CD4-positive, alpha-beta T cell treated with Interferon alpha-2 for 1 hour (primary cell): ENCODE measurements around the gene ITPKA.

Experiments used
- DNase-seq, 2 donors: peaks; one replicate each; pipeline ENCODE4 v3.0.0-alpha.2; 2020 to 2022

ITPKA gene

DNA sequence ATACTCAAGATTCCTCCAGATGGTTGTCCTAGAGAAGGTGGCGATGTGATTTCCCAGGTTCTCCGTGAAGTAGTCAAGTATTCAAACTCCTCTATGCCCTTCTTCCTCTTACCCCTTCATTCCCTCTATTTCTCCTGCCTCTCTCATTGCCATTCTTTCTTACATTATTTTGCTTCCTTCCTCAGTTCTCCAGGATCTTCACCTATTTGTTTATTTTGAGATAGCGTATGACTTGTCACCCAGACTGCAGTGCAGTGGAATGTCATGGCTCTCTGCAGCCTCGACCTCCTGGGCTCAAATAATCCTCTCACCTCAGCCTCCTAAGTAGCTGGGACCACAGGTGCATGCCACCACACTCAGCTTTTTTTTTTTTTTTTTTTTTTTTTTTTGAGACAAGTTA lies 1.8 kb upstream of the ITPKA start:
- DNase-seq, result no peak

DNA sequence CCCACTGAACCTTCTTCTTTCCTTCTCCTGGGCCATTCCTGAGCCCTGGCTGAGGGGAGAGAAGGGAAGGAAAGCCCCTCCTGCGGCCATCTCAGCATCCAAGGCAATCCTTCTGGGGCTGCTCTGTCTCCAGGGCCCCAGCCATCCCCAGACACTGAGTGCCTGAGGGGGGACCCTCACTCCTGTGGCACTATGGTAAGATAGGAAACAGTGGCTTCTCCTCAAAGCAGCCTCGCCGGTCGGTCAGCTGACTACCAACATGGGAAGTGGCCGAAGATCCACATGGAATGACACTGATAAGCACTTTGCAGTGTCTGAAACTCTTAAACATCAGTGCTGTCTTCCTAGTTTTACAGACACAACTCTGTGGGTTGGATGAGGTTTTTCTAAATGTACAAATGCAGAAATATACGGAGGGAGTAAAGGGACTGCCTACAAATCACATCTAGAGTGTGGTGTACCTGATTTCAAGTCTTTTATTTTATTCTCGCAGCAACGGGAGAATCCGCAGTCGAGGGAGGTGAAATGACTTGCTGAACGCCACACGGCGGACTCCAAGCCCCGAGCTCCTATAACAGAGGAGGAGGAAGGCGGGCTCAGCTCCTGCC lies 973 bp upstream of the ITPKA start:
- no peak for DNase-seq

DNA sequence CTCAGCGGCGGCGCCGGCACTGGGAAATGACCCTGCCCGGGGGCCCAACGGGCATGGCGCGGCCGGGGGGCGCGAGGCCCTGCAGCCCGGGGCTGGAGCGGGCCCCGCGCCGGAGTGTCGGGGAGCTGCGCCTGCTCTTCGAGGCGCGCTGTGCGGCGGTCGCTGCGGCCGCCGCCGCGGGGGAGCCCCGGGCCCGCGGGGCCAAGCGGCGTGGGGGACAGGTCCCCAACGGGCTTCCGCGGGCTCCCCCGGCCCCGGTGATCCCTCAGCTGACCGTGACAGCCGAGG lies 172 bp downstream of the ITPKA start:
- DNase-seq, result no peak

DNA sequence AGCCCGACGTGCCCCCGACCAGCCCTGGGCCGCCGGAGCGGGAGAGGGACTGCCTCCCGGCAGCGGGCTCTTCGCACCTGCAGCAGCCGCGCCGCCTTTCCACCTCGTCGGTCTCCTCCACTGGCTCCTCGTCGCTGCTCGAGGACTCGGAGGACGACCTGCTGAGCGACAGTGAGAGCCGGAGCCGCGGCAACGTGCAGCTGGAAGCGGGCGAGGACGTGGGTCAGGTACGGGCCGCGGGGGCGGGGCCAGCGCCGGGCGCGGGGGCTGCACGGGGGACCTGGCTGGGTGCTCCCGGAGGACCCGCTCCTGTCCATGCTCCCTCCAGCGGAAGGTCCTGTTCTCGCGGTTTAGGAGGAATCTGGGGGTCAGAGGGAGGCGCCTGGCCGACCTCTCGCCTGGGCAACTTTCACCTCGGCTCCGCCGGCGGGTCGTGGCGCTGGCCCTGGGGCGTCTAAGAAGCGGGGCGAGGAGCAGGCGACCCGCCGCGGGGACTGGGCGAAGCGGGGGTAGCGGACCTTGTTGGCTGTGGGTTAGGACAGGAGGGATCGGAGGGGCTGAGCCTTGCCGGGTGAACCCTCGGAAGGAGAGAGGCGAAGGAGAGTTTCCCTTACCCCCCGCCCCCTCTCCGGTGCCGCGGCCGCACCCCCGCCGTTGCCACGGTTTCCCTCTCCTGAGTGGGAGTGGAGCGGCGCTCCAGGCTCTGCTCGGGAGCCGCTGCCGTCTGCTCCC lies 682 bp downstream of the ITPKA start:
- peak in 1 of 2 donors; percentile 32 for DNase-seq

DNA sequence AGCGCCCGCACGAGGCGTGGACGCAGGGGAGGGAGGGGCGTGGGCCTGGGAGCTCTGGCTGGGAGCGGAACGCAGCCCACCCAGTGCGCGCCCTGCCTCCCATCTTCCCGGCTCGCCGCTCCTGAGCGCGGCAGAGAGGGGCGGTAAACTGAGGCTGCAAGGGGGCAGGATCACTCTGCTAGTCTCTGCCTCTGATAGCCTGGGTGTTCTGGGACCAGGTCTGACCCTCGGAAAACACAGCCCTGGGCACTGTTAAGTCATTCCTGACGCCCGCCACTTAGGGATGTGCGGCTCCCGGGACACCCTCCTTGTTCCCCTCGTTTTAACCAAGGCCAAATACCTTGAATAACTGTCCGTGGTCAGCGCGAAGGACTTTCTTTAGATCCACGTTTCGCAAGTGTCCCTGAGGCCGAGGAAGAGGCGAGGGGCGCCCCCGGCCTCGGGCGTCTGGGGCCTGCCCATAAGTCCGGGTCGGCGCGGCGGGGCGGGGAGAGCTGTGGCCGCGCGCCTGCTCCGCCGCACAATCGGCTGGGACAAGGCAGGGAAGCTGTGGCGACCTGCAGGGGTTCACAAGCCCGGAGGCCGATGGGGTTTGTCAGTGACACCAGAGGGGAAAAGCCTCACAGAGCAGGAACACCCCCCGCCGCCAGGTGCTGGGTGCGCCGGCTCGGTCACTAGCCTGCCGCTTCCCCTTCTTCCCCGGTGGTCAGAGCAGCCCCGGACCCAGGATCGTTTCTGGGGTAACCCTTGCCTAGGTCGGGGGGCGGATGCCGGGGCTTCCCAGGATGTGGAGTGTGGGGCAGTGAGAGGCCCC lies 1.5 kb downstream of the ITPKA start:
- peak in 1 of 2 donors; percentile 37 for DNase-seq

GRCh38 chr15:41495736-41496599 lies 2.3 kb downstream of the ITPKA start:
- no peak for DNase-seq

- no peak for DNase-seq
These were observed 5.0 kb downstream of the ITPKA start for GRCh38 chr15:41498657-41499056.

- DNase-seq, result no peak
These were observed 5.6 kb downstream of the ITPKA start for GRCh38 chr15:41499109-41499851.

DNA sequence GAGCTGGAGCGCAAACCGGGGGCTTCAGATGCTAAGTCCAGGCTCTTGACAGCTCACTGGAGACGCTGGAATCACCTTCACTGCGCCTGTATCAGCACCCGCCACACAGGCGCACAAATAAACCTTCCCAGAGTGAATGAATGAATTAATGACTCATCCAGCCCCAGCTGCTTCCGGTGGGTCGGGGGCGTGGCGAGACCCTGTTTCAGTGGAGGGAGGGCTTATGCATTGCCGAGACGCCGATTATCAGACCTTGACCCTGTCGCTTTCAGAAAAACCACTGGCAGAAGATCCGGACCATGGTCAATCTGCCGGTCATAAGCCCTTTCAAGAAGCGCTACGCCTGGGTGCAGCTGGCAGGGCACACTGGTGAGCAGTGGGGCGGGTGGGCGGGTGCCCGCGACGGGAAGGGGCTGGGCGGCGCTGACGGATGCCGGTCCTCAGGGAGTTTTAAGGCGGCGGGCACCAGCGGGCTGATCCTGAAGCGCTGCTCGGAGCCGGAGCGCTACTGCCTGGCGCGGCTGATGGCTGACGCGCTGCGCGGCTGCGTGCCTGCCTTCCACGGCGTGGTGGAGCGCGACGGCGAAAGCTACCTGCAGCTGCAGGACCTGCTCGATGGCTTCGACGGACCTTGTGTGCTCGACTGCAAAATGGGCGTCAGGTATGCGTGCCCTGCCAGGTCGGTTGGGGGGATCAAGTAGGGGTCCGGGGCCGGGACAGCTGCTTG lies 7.7 kb downstream of the ITPKA start:
- DNase-seq, result peak in 1 of 2 donors; percentile 32

DNA sequence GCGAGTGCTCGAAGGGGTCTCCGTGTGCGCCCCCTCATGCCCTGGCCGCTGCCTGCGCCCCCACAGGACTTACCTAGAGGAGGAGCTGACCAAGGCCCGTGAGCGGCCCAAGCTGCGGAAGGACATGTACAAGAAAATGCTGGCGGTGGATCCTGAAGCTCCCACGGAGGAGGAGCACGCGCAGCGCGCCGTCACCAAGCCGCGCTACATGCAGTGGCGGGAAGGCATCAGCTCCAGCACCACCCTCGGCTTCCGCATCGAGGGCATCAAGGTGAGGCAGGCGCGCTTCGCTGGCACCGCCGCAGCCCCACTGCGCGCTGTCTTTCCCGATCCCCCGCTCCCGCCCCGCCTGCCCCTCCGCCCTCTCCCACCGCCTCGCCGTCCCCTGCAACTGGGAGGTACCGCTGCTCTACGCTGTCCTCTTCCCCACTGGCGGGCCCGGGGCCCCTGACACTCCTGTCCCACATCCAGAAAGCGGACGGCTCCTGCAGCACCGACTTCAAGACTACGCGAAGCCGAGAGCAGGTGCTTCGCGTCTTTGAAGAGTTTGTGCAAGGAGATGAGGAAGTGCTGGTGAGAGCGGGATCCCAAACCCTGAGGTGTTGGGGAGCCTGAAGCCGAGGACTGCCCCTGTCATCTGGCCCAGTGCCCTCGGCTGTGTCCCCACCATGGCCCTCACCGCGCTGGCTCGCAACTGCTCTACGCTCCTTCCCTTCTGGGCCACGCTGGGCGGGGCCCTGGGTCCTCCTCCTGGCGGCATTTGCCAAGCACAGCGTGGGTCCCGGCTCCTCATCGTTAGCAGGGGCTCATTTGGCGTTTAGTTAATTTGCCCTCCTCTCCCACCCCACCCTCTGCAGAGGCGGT lies 8.5 kb downstream of the ITPKA start:
- DNase-seq, result peak in 1 of 2 donors; percentile 42

- DNase-seq, result no peak
These were observed 9.4 kb downstream of the ITPKA start for GRCh38 chr15:41502795-41503668.

DNA sequence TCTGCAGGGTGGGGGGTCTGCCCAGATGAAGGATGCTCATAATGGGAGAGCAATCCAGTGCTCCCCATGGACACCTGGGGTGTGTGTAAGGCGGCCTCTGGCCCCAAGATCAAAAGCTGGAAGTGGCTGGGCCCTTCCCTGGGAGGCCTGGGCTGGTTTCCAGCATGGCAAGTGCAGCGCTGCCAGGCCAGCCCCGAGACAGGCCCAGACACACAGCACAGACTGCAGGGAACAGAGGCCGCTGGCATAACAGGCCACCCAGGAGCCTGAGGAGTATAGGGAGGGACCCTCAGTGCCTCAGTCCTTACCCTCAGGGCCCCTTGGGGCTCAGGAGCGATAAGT lies 10.0 kb downstream of the ITPKA start:
- no peak for DNase-seq

GRCh38 chr15:41504751-41505492 lies 11.2 kb downstream of the ITPKA start:
- DNase-seq, result no peak

DNA sequence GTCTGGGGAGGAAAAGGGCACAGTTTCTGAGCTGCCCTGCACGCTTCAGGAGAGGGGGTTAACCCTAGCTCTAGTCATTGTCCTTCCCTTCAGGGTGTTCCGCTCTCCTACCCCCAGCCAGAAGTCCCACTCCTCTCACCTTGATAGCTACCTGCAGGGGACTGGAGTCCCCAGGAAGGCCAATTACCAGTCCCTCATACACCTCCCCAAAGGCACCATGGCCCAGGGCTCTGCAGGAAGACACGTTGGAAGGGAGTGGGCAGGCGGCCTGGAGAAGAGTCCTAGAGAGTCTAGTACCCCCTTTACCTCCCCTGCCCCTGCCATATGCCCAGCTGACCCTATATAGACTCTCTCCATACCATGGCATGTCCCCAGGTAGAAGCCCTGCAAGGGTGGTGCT lies 12.1 kb downstream of the ITPKA start:
- no peak for DNase-seq

DNA sequence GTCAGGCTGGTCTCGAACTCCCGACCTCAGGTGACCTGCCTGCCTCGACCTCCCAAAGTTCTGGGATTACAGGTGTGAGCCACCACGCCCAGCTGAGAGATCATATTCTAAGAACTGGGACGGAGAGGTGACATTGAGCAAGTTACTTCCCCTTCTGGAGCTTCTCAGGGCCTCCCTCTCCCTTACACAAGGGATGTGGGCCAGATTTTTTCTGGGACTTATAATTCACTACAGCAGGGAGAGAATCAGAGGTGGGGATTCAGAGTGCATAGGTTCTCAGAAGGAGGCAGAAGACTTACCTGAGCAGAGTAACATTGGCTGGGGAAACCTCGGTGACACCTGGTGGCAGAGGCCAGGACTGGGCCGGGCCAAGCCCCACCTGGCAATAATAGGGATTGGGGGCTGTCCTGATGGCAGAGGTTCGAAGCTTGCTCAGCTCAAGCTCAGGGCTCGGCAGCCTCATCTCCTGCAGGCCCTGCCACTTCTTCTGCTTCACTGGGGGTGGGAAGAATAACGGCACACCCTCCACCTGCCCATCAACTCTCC lies 13.2 kb downstream of the ITPKA start:
- DNase-seq, result peak in 1 of 2 donors; percentile 17

- no peak for DNase-seq
These were observed 14.2 kb downstream of the ITPKA start for GRCh38 chr15:41507820-41508290.

GRCh38 chr15:41510728-41511127 lies 17.1 kb downstream of the ITPKA start:
- DNase-seq, result no peak

DNA sequence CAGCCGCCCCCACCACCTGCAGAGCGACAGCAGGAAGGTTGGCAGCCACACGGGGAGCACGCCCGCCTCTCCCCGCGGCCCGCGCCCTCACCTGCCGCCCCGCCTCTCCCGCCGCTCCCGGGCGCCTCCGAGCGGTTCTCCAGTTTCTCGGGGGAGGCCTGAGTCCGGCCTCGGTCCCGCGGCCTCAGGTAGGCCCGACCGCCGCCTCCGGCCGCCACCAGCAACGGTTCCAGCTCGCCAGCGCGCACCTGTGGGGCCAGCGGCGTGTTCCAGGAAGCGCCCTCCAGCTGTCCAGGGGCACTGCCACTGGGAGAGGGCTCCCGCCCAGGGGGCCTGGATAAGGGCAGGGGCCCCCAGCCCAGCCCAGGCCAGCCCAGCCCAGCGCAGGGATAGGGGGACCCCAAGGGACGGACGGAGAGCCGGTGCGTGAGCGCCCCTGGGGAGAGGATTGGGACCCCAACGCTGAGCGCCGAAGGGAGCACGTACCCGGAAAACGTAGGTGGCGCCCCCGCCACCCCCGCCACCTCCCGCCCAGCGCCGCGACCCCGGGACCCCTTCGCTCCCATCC lies 17.7 kb downstream of the ITPKA start:
- DNase-seq, result no peak
